Measurements from ENCODE around the gene SH2D3C. TPM values are rescaled to one million over a fixed set of nuclear protein-coding genes. Genes with fewer than 3 reads are reported as not detected.

The SH2D3C gene
- total and polyA plus RNA-seq, 2 donors from 2014 or later, result 13.7 to 27.7 TPM

- FAIRE-seq, result no peak
- no peak overlapping the region for H3K27ac ChIP-seq (ENCODE audit: low read depth in 2 of 2, low read length in 2 of 2)
- intact Hi-C loops (cut with DNase I), result no loop called here
- H3K4me1 ChIP-seq (ENCODE audit: control insufficient read depth in 2 of 3, insufficient read depth in 2 of 3, low read depth in 1 of 3, low read length in 3 of 3), result peaks cover 0 to 17% (median 12%) of the 10 kb centered on the region in 3 donors
- no peaks in the 10 kb centered on the region for H3K9me3 ChIP-seq (ENCODE audit: control insufficient read depth in 2 of 3, insufficient read depth in 1 of 3, low read length in 3 of 3)
- H3K4me3 ChIP-seq (ENCODE audit: low read length in 3 of 3), result no peak overlapping the region
- H3K27me3 ChIP-seq (ENCODE audit: control insufficient read depth, insufficient read depth, low read length), result no peaks in the 10 kb centered on the region
- H3K36me3 ChIP-seq (ENCODE audit: control insufficient read depth in 2 of 3, insufficient read depth in 3 of 3, low read length in 3 of 3), result peaks cover 2 to 28% (median 7%) of the 10 kb centered on the region in 3 donors
- no peak overlapping the region for H3K9ac ChIP-seq (ENCODE audit: low read length in 3 of 3)
- DNase-seq, result peak in 1 of 5 donors; percentile 47
- no peak for TF ChIP-seq CTCF (IDR thresholded peaks at IDR 0.05; ENCODE audit: borderline replicate concordance, extremely low read depth, insufficient read depth)
Observed at GRCh38 chr9:127808347-127809001, 30.0 kb upstream of the SH2D3C start.

- H3K36me3 ChIP-seq (ENCODE audit: control insufficient read depth in 2 of 3, insufficient read depth in 3 of 3, low read length in 3 of 3), result peaks cover 0 to 20% (median 4%) of the 10 kb centered on the region in 3 donors
- H3K4me3 ChIP-seq (ENCODE audit: low read length in 3 of 3), result no peak overlapping the region
- no peak for DNase-seq
- peaks cover 0 to 23% (median 13%) of the 10 kb centered on the region in 3 donors for H3K4me1 ChIP-seq (ENCODE audit: control insufficient read depth in 2 of 3, insufficient read depth in 2 of 3, low read depth in 1 of 3, low read length in 3 of 3)
- no peak for TF ChIP-seq CTCF (IDR thresholded peaks at IDR 0.05; ENCODE audit: borderline replicate concordance, extremely low read depth, insufficient read depth)
- intact Hi-C loops (cut with DNase I), result no loop called here
- no peaks in the 10 kb centered on the region for H3K27me3 ChIP-seq (ENCODE audit: control insufficient read depth, insufficient read depth, low read length)
- H3K9me3 ChIP-seq (ENCODE audit: control insufficient read depth in 2 of 3, insufficient read depth in 1 of 3, low read length in 3 of 3), result no peaks in the 10 kb centered on the region
- no peak overlapping the region for H3K9ac ChIP-seq (ENCODE audit: low read length in 3 of 3)
- no peak overlapping the region for H3K27ac ChIP-seq (ENCODE audit: low read depth in 2 of 2, low read length in 2 of 2)
- FAIRE-seq, result no peak
Observed at GRCh38 chr9:127806871-127807270, 28.4 kb upstream of the SH2D3C start.

- H3K4me3 ChIP-seq (ENCODE audit: low read length in 3 of 3), result no peak overlapping the region
- H3K9ac ChIP-seq (ENCODE audit: low read length in 3 of 3), result no peak overlapping the region
- no peaks in the 10 kb centered on the region for H3K27me3 ChIP-seq (ENCODE audit: control insufficient read depth, insufficient read depth, low read length)
- no peaks in the 10 kb centered on the region for H3K9me3 ChIP-seq (ENCODE audit: control insufficient read depth in 2 of 3, insufficient read depth in 1 of 3, low read length in 3 of 3)
- FAIRE-seq (no peak), DNase-seq (peak in 1 of 5 donors; percentile 45)
- no peak for TF ChIP-seq CTCF (IDR thresholded peaks at IDR 0.05; ENCODE audit: borderline replicate concordance, extremely low read depth, insufficient read depth)
- intact Hi-C loops (cut with DNase I), result no loop called here
- peaks cover 0 to 20% (median 4%) of the 10 kb centered on the region in 3 donors for H3K36me3 ChIP-seq (ENCODE audit: control insufficient read depth in 2 of 3, insufficient read depth in 3 of 3, low read length in 3 of 3)
- H3K27ac ChIP-seq (ENCODE audit: low read depth in 2 of 2, low read length in 2 of 2), result no peak overlapping the region
- peaks cover 0 to 23% (median 13%) of the 10 kb centered on the region in 3 donors for H3K4me1 ChIP-seq (ENCODE audit: control insufficient read depth in 2 of 3, insufficient read depth in 2 of 3, low read depth in 1 of 3, low read length in 3 of 3)
Observed at GRCh38 chr9:127805620-127806019, 27.2 kb upstream of the SH2D3C start.
